HL-60 (cell line): ENCODE results near the gene PIGBOS1.

Source experiments
- DNase-seq, 2 experiments: peaks; one replicate each; pipeline ENCODE4 v3.0.0-alpha.2; 2010 to 2020; ENCODE audit warnings: low read depth in 1 of 2, low spot score in 1 of 2
- H3K27ac ChIP-seq: fragments of 250-450 bp; sonication (Bioruptor Pico); replicated peaks from 2 replicates; pipeline ENCODE4 v1.5.1; 2020; ENCODE audit warnings: mild to moderate bottlenecking, moderate library complexity
- H3K27me3 ChIP-seq: fragments of 250-450 bp; sonication (Bioruptor Pico); 2 replicates; pipeline ENCODE4 v1.5.1; 2021; ENCODE audit warnings: mild to moderate bottlenecking, moderate library complexity; ENCODE audit not compliant: insufficient read depth, poor library complexity, severe bottlenecking
- H3K4me3 ChIP-seq: replicated peaks from 2 replicates; pipeline ENCODE4 v1.5.1; 2011; ENCODE audit warnings: mild to moderate bottlenecking, control low read depth, low read length; ENCODE audit not compliant: insufficient read depth
- CTCF ChIP-seq: IDR thresholded peaks from one replicate; pipeline ENCODE4 v1.5.1; 2011; ENCODE audit warnings: low read length, control low read depth, inconsistent platforms; ENCODE audit not compliant: insufficient read depth
- GABPA ChIP-seq: IDR thresholded peaks from 2 replicates; pipeline ENCODE4 v1.6.1; 2012; ENCODE audit warnings: low read depth
- POLR2AphosphoS5 ChIP-seq: IDR thresholded peaks from 2 replicates; pipeline ENCODE4 v1.6.1; 2012; ENCODE audit warnings: low read depth
- REST ChIP-seq: IDR thresholded peaks from 2 replicates; pipeline ENCODE4 v1.6.1; 2012; ENCODE audit warnings: low read depth; ENCODE audit not compliant: insufficient replicate concordance
- SPI1 ChIP-seq: IDR thresholded peaks from 2 replicates; pipeline ENCODE4 v1.6.1; 2012; ENCODE audit warnings: low read depth, mild to moderate bottlenecking, borderline replicate concordance

Gene PIGBOS1

GRCh38 chr15:55357774-55358173 lies 38.9 kb upstream of the PIGBOS1 start:
- no peak overlapping the region for H3K4me3 ChIP-seq
- no peak for DNase-seq
- H3K27me3 ChIP-seq, result no peaks in the 10 kb centered on the region
- no peak overlapping the region for H3K27ac ChIP-seq
- TF ChIP-seq POLR2AphosphoS5 (no peak), SPI1 (no peak), REST (no peak), CTCF (no peak), GABPA (no peak)

GRCh38 chr15:55356985-55357585 lies 38.2 kb upstream of the PIGBOS1 start:
- H3K27ac ChIP-seq, result no peak overlapping the region
- TF ChIP-seq REST (no peak), CTCF (no peak), SPI1 (no peak)
- H3K4me3 ChIP-seq, result no peak overlapping the region

GRCh38 chr15:55353025-55353424 lies 34.1 kb upstream of the PIGBOS1 start:
- no peak for TF ChIP-seq SPI1
- no peak for TF ChIP-seq GABPA
- no peak for TF ChIP-seq POLR2AphosphoS5
- TF ChIP-seq REST, result no peak
- no peak for TF ChIP-seq CTCF
- no peak overlapping the region for H3K4me3 ChIP-seq
- H3K27me3 ChIP-seq, result no peaks in the 10 kb centered on the region
- DNase-seq, result no peak
- H3K27ac ChIP-seq, result no peak overlapping the region

More at GRCh38 chr15:55356985-55357585, 38.2 kb upstream of the PIGBOS1 start:
- no peaks in the 10 kb centered on the region for H3K27me3 ChIP-seq
- no peak for DNase-seq
